Endodermal cell (in vitro differentiated cells): ENCODE measurements around the gene PODXL2. TPM values are rescaled to one million over a fixed set of nuclear protein-coding genes. Genes with fewer than 3 reads are reported as not detected.

Source experiments
- DNase-seq: peaks from one replicate; pipeline ENCODE4 v3.0.0-alpha.2; 2017
- H3K27ac ChIP-seq: 2 replicates; pipeline ENCODE4 v1.5.1; 2013; ENCODE audit warnings: mild to moderate bottlenecking, low read depth, low read length, moderate library complexity
- H3K27me3 ChIP-seq: 2 replicates; pipeline ENCODE4 v1.6.1; 2013; ENCODE audit warnings: mild to moderate bottlenecking, low read length, moderate library complexity; ENCODE audit not compliant: insufficient read depth, control insufficient read depth, poor library complexity, severe bottlenecking
- H3K36me3 ChIP-seq: 2 replicates; pipeline ENCODE4 v1.7.0; 2013; ENCODE audit warnings: mild to moderate bottlenecking, low read length, moderate library complexity; ENCODE audit not compliant: control insufficient read depth, insufficient read depth
- H3K4me1 ChIP-seq: one replicate; pipeline ENCODE4 v1.7.0; 2013; ENCODE audit warnings: low read length; ENCODE audit not compliant: control insufficient read depth, insufficient read depth
- H3K4me3 ChIP-seq: 2 replicates; pipeline ENCODE4 v1.5.1; 2013; ENCODE audit warnings: mild to moderate bottlenecking, low read length, moderate library complexity
- H3K9ac ChIP-seq: 2 replicates; pipeline ENCODE4 v1.6.1; 2013; ENCODE audit warnings: mild to moderate bottlenecking, low read length, moderate library complexity; ENCODE audit not compliant: poor library complexity, severe bottlenecking; ENCODE audit errors: extremely low read depth
- H3K9me3 ChIP-seq: 2 replicates; pipeline ENCODE4 v1.6.1; 2013; ENCODE audit warnings: mild to moderate bottlenecking, low read length, moderate library complexity; ENCODE audit not compliant: control insufficient read depth
- H3K27ac Mint-ChIP-seq: 2 replicates; pipeline ENCODE4 v1.8.0; 2020; ENCODE audit warnings: mixed read lengths
- H3K27me3 Mint-ChIP-seq: 2 replicates; pipeline ENCODE4 v1.8.0; 2021; ENCODE audit warnings: mild to moderate bottlenecking, mixed read lengths; ENCODE audit not compliant: insufficient read depth
- H3K36me3 Mint-ChIP-seq: 2 replicates; pipeline ENCODE4 v1.8.0; 2020; ENCODE audit warnings: low read depth, mixed read lengths
- H3K4me1 Mint-ChIP-seq: 2 replicates; pipeline ENCODE4 v1.8.0; 2020; ENCODE audit warnings: mixed read lengths
- H3K4me3 Mint-ChIP-seq: 2 replicates; pipeline ENCODE4 v1.8.0; 2020; ENCODE audit warnings: mild to moderate bottlenecking, moderate library complexity, mixed read lengths
- H3K9me3 Mint-ChIP-seq: 2 replicates; pipeline ENCODE4 v1.8.0; 2020; ENCODE audit warnings: mild to moderate bottlenecking, mixed read lengths
- CTCF ChIP-seq: fragments of 200-600 bp; sonication (generic); conservative IDR thresholded peaks from 2 replicates; pipeline ENCODE4 v1.5.0; 2021; ENCODE audit warnings: antibody characterized with exemption, mild to moderate bottlenecking
- WGBS, 2 experiments: methylation state at CpG; one replicate each; pipeline versions ENCODE4 v1.1.5 to v1.1.7; 2013; ENCODE audit warnings: missing lambda C conversion rate in 2 of 2, mixed read lengths in 1 of 2; ENCODE audit not compliant: insufficient coverage in 1 of 2, insufficient read length in 1 of 2; 5-methylcytosine and 5-hydroxymethylcytosine counted together
- total RNA-seq, 2 donors: library from RNA; stranded (reverse); fragmentation: NEBNext Ultra II Directional in 1 of 2; extraction: Animal tissue kit (Norgen Biotek cat#: 25700) in 1 of 2; gene quantifications; 2 replicates in 1 of 2; 3 replicates in 1 of 2; pipeline ENCODE4 v1.2.1, GENCODE V29; 2021

Gene PODXL2
- total RNA-seq, 2 donors from 2014 or later, result 11.8 to 16.5 TPM

GRCh38 chr3:127608362-127608718 lies 20.6 kb upstream of the PODXL2 start:
- H3K4me1 ChIP-seq, result no peaks in the 10 kb centered on the region
- no peak for DNase-seq
- no peak for TF ChIP-seq CTCF
- H3K4me3 ChIP-seq, result no peak overlapping the region
- H3K9ac ChIP-seq, result no peak overlapping the region
- Mint-ChIP-seq H3K4me3 (no peak overlapping the region), H3K4me1 (no peaks in the 10 kb centered on the region), H3K9me3 (no peaks in the 10 kb centered on the region), H3K27me3 (no peaks in the 10 kb centered on the region), H3K27ac (no peak overlapping the region), H3K36me3 (peaks cover 91% of the 10 kb centered on the region)
- H3K9me3 ChIP-seq, result no peaks in the 10 kb centered on the region
- peaks cover 77% of the 10 kb centered on the region for H3K36me3 ChIP-seq
- H3K27ac ChIP-seq, result no peak overlapping the region
- 95% methylated on average over 10 to 14 of the region's 14 CpGs for WGBS, 2 experiments
- no peaks in the 10 kb centered on the region for H3K27me3 ChIP-seq

- no peak overlapping the region for H3K27ac ChIP-seq
- no peaks in the 10 kb centered on the region for H3K4me1 ChIP-seq
- no peaks in the 10 kb centered on the region for H3K9me3 Mint-ChIP-seq
- WGBS, 2 experiments, result 91 to 93% methylated on average over 3 to 5 of the region's 5 CpGs
- no peak for TF ChIP-seq CTCF
- no peak overlapping the region for H3K9ac ChIP-seq
- H3K36me3 Mint-ChIP-seq, result peaks cover 91% of the 10 kb centered on the region
- H3K36me3 ChIP-seq, result peaks cover 80% of the 10 kb centered on the region
- DNase-seq, result no peak
- no peak overlapping the region for H3K27ac Mint-ChIP-seq
- H3K4me3 ChIP-seq, result no peak overlapping the region
- no peaks in the 10 kb centered on the region for H3K9me3 ChIP-seq
- H3K4me3 Mint-ChIP-seq, result no peak overlapping the region
- no peaks in the 10 kb centered on the region for H3K27me3 Mint-ChIP-seq
- H3K4me1 Mint-ChIP-seq, result no peaks in the 10 kb centered on the region
- no peaks in the 10 kb centered on the region for H3K27me3 ChIP-seq
These were observed 18.9 kb upstream of the PODXL2 start for GRCh38 chr3:127610105-127610504.

- Histone ChIP-seq H3K27me3 (no peaks in the 10 kb centered on the region), H3K4me3 (no peak overlapping the region), H3K36me3 (peaks cover 88% of the 10 kb centered on the region), H3K9ac (no peak overlapping the region), H3K4me1 (no peaks in the 10 kb centered on the region), H3K27ac (no peak overlapping the region), H3K9me3 (no peaks in the 10 kb centered on the region)
- Mint-ChIP-seq H3K4me1 (no peaks in the 10 kb centered on the region), H3K27ac (no peak overlapping the region), H3K27me3 (no peaks in the 10 kb centered on the region), H3K36me3 (peaks cover 89% of the 10 kb centered on the region), H3K9me3 (no peaks in the 10 kb centered on the region), H3K4me3 (no peak overlapping the region)
- TF ChIP-seq CTCF, result no peak
- WGBS, 2 experiments, result 94% methylated on average over 2 to 8 of the region's 8 CpGs
- DNase-seq, result no peak
These were observed 17.7 kb upstream of the PODXL2 start for GRCh38 chr3:127611251-127611650.
